Gastroesophageal sphincter (tissue), 3 donors: Measurements from ENCODE around the gene CFAP46.

Experiments
- CTCF ChIP-seq, 4 experiments: fragments of 200-600 bp in 2 of 4; fragments of 450-650 bp in 2 of 4; sonication (generic) in 1 of 4; IDR thresholded peaks; one replicate each; pipeline ENCODE4 v1.5.1; 2017 to 2019; ENCODE audit warnings: antibody characterized with exemption in 4 of 4, mild to moderate bottlenecking in 2 of 4, moderate library complexity in 2 of 4
- EP300 ChIP-seq: sonication (generic); formaldehyde crosslinking; IDR thresholded peaks from one replicate; pipeline ENCODE4 v1.6.1; 2017; ENCODE audit warnings: antibody characterized with exemption, mild to moderate bottlenecking
- POLR2A ChIP-seq, 2 donors: fragments of 450-650 bp; IDR thresholded peaks; one replicate each; pipeline ENCODE4 v1.6.1; 2017; ENCODE audit warnings: antibody characterized with exemption in 2 of 2, mild to moderate bottlenecking in 2 of 2, moderate library complexity in 1 of 2
- POLR2AphosphoS5 ChIP-seq: sonication (generic); formaldehyde crosslinking; IDR thresholded peaks from one replicate; pipeline ENCODE4 v1.6.1; 2017; ENCODE audit warnings: antibody characterized with exemption

GRCh38 chr10:132883391-132883881, 58.9 kb downstream of the CFAP46 start:
- TF ChIP-seq CTCF (IDR thresholded peaks at IDR 0.05) (no peak), POLR2A (IDR thresholded peaks at IDR 0.05) (no peak), POLR2AphosphoS5 (no peak), EP300 (no peak)
